ENCODE measurements around the gene RNF114. TPM values are rescaled to one million over a fixed set of nuclear protein-coding genes. Genes with fewer than 3 reads are reported as not detected.

The RNF114 gene
- total and polyA plus RNA-seq, 7 donors = 30.8 to 104 (median 79.7) TPM

DNA sequence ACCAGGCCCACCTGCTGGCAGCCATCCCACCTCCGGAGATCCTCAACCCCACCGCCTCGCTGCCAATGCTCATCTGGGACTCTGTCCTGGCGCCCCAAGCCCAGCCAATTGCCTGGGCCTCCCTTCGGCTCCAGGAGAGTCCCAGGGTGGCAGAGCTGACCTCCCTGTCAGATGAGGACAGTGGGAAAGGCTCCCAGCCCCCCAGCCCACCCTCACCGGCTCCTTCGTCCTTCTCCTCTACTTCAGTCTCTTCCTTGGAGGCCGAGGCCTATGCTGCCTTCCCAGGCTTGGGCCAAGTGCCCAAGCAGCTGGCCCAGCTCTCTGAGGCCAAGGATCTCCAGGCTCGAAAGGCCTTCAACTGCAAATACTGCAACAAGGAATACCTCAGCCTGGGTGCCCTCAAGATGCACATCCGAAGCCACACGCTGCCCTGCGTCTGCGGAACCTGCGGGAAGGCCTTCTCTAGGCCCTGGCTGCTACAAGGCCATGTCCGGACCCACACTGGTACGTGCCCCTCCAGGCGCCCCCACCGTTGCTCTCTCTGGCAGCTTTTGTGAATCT lies 47.7 kb downstream of the RNF114 start:
- Histone ChIP-seq H3K4me1 (peaks cover 40% of the 10 kb centered on the region), H3K36me3 (ENCODE audit: insufficient read depth in 1 of 2, low read depth in 1 of 2) (peaks cover 0 to 4% of the 10 kb centered on the region in 2 donors), H3K4me3 (peak overlapping the region; percentile 76), H3K9me3 (no peaks in the 10 kb centered on the region), H3K27ac (peak overlapping the region; percentile 84), H3K27me3 (ENCODE audit: insufficient read depth in 3 of 3, low read length in 2 of 3) (no peaks in the 10 kb centered on the region)
- ATAC-seq (no peak), DNase-seq (peak in 1 of 2 donors; percentile 30)
- no peak for TF ChIP-seq CTCF (IDR thresholded peaks at IDR 0.05)
- WGBS, 3 donors = 64 to 68% (median 66%) methylated on average over 18 of the region's 18 CpGs
- intact Hi-C loops (cut with DNase I) = loop anchor here in 1 of 2 donors (5.0 kb wide), 2 partner anchors 103 to 183 kb away; no protein-coding TSS in a partner anchor

- ATAC-seq (no peak), DNase-seq (no peak)
- intact Hi-C loops (cut with DNase I) = loop anchor here (5.0 kb wide), 3 partner anchors 48 to 183 kb away; no protein-coding TSS in a partner anchor
- H3K4me3 ChIP-seq = peak overlapping the region; percentile 76
- no peak for TF ChIP-seq CTCF (IDR thresholded peaks at IDR 0.05)
- H3K27me3 ChIP-seq (ENCODE audit: insufficient read depth in 3 of 3, low read length in 2 of 3) = no peaks in the 10 kb centered on the region
- peaks cover 0 to 4% of the 10 kb centered on the region in 2 donors for H3K36me3 ChIP-seq (ENCODE audit: insufficient read depth in 1 of 2, low read depth in 1 of 2)
- peak overlapping the region; percentile 84 for H3K27ac ChIP-seq
- WGBS, 3 donors = 70 to 74% (median 73%) methylated on average over 13 of the region's 13 CpGs
- H3K9me3 ChIP-seq = no peaks in the 10 kb centered on the region
- H3K4me1 ChIP-seq = peaks cover 40% of the 10 kb centered on the region
These were observed 48.4 kb downstream of the RNF114 start for GRCh38 chr20:49984426-49985153.

DNA sequence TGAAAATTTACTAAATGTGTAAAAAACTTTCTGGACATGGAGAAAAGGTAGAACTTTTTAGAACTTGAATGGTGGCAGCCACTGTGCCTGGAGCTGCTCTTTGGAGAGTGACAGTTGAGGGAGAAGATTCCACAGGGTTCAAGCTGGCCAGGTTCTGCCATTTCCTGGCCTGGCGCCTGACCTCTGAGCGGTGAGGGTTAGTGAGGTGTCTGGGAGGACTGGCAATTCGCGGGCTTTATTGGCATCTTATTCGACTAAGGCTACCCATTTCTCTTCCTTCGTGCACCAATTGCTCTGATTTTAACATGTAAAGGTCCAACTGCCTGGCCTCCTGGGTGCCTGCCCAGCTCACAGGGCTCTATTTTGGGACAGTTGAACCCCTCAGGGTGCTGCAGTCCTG lies 49.0 kb downstream of the RNF114 start:
- 30 to 39% (median 39%) methylated on average over 6 of the region's 6 CpGs for WGBS, 3 donors
- TF ChIP-seq CTCF (IDR thresholded peaks at IDR 0.05) = no peak
- Histone ChIP-seq H3K36me3 (ENCODE audit: insufficient read depth in 1 of 2, low read depth in 1 of 2) (peaks cover 0 to 4% of the 10 kb centered on the region in 2 donors), H3K4me3 (peak overlapping the region; percentile 76), H3K9me3 (no peaks in the 10 kb centered on the region), H3K4me1 (peaks cover 40% of the 10 kb centered on the region), H3K27me3 (ENCODE audit: insufficient read depth in 3 of 3, low read length in 2 of 3) (no peaks in the 10 kb centered on the region), H3K27ac (no peak overlapping the region)
- ATAC-seq (no peak), DNase-seq (no peak)
- intact Hi-C loops (cut with DNase I) = loop anchor here in 1 of 2 donors (5.0 kb wide), 1 partner anchor 47 kb away; no protein-coding TSS in a partner anchor

GRCh38 chr20:49985617-49986016 lies 49.4 kb downstream of the RNF114 start:
- peaks cover 40% of the 10 kb centered on the region for H3K4me1 ChIP-seq
- intact Hi-C loops (cut with DNase I) = loop anchor here in 1 of 2 donors (5.0 kb wide), 1 partner anchor 47 kb away; no protein-coding TSS in a partner anchor
- no peak for TF ChIP-seq CTCF (IDR thresholded peaks at IDR 0.05)
- ATAC-seq (peak in 1 of 4 donors; percentile 31), DNase-seq (no peak)
- H3K9me3 ChIP-seq = no peaks in the 10 kb centered on the region
- H3K4me3 ChIP-seq = peak overlapping the region; percentile 76
- H3K27me3 ChIP-seq (ENCODE audit: insufficient read depth in 3 of 3, low read length in 2 of 3) = no peaks in the 10 kb centered on the region
- WGBS, 3 donors = 26 to 45% (median 36%) methylated on average over 12 to 13 of the region's 13 CpGs
- peaks cover 0 to 4% of the 10 kb centered on the region in 2 donors for H3K36me3 ChIP-seq (ENCODE audit: insufficient read depth in 1 of 2, low read depth in 1 of 2)
- H3K27ac ChIP-seq = no peak overlapping the region

Data from psoas muscle (tissue), 8 donors.